Caco-2 (cell line): ENCODE data around the gene PLPP3. TPM values are rescaled to one million over a fixed set of nuclear protein-coding genes. Genes with fewer than 3 reads are reported as not detected.

ENCODE experiments used
- BruUV-seq: library from RNA; stranded (reverse); fragments of 400-500 nt; replicated peaks from 2 replicates; lab custom pipeline; 2021; lab: Mats Ljungman, UMichigan
- CTCF ChIA-PET: fragments of 300-600 bp; sonication (Branson Sonifier 250); formaldehyde crosslinking; loops from one replicate; lab custom pipeline; 2022; ENCODE audit warnings: antibody characterized with exemption; lab: Charles Lee
- POLR2A ChIA-PET: fragments of 300-600 bp; sonication (Branson Sonifier 250); formaldehyde crosslinking; loops from one replicate; lab custom pipeline; 2022; ENCODE audit warnings: antibody characterized with exemption; lab: Charles Lee
- DNase-seq, 2 experiments: peaks; one replicate each; pipeline versions ENCODE4 v3.0.0 to v3.0.0-alpha.2; 2020 to 2022
- H3K27me3 ChIP-seq: replicated peaks from 2 replicates; pipeline ENCODE4 v1.6.0; 2011; ENCODE audit warnings: low read length; ENCODE audit not compliant: control insufficient read depth, insufficient read depth
- H3K36me3 ChIP-seq: 2 replicates; pipeline ENCODE4 v1.5.1; 2011; ENCODE audit warnings: low read length; ENCODE audit not compliant: control insufficient read depth, insufficient read depth
- H3K4me1 ChIP-seq: fragments of 250-450 bp; sonication (Bioruptor Pico); 2 replicates; pipeline ENCODE4 v1.5.1; 2020; ENCODE audit warnings: mild to moderate bottlenecking
- H3K4me3 ChIP-seq: 2 replicates; pipeline ENCODE4 v1.5.1; 2011; ENCODE audit warnings: low read depth, mild to moderate bottlenecking, control low read depth, low read length
- H3K9me3 ChIP-seq: fragments of 250-450 bp; sonication (Bioruptor Pico); 2 replicates; pipeline ENCODE4 v1.5.1; 2020; ENCODE audit warnings: mild to moderate bottlenecking, moderate library complexity
- H3K27ac Mint-ChIP-seq: one replicate; pipeline ENCODE4 v1.8.0; 2022; ENCODE audit warnings: mixed read lengths; ENCODE audit not compliant: unreplicated experiment
- H3K27me3 Mint-ChIP-seq: one replicate; pipeline ENCODE4 v1.8.0; 2022; ENCODE audit warnings: mixed read lengths; ENCODE audit not compliant: insufficient read depth, unreplicated experiment
- H3K36me3 Mint-ChIP-seq: one replicate; pipeline ENCODE4 v1.8.0; 2022; ENCODE audit warnings: mild to moderate bottlenecking, mixed read lengths; ENCODE audit not compliant: insufficient read depth, unreplicated experiment
- H3K4me1 Mint-ChIP-seq: one replicate; pipeline ENCODE4 v1.8.0; 2022; ENCODE audit warnings: low read depth, mixed read lengths; ENCODE audit not compliant: unreplicated experiment
- H3K4me3 Mint-ChIP-seq: one replicate; pipeline ENCODE4 v1.8.0; 2022; ENCODE audit warnings: mild to moderate bottlenecking, moderate library complexity, mixed read lengths; ENCODE audit not compliant: unreplicated experiment
- H3K9me3 Mint-ChIP-seq: one replicate; pipeline ENCODE4 v1.8.0; 2022; ENCODE audit warnings: mixed read lengths; ENCODE audit not compliant: unreplicated experiment
- CTCF ChIP-seq, 2 experiments: fragments of 200-600 bp in 1 of 2; IDR thresholded peaks; 1 replicate in 1 of 2; 2 replicates in 1 of 2; pipeline versions ENCODE4 v1.5.1 to v1.8.0; 2011 to 2022; ENCODE audit warnings: antibody characterized with exemption in 1 of 2, control low read depth in 1 of 2, inconsistent platforms in 1 of 2, low read depth in 1 of 2, low read length in 1 of 2, mild to moderate bottlenecking in 1 of 2, moderate library complexity in 1 of 2; ENCODE audit not compliant: insufficient read depth in 1 of 2, severe bottlenecking in 1 of 2, unreplicated experiment in 1 of 2
- intact Hi-C: fragments of 100-400 bp; cut with micrococcal nuclease; formaldehyde crosslinking; loops from one replicate; pipeline ENCODE4 v1.10.0; 2022; ENCODE audit not compliant: unreplicated experiment
- total RNA-seq: library from RNA; stranded (reverse); gene quantifications from 2 replicates; pipeline ENCODE4 v1.2.3, GENCODE V29; 2022

The PLPP3 gene
- total RNA-seq, 1 experiment from 2014 or later = 41.0 TPM

DNA sequence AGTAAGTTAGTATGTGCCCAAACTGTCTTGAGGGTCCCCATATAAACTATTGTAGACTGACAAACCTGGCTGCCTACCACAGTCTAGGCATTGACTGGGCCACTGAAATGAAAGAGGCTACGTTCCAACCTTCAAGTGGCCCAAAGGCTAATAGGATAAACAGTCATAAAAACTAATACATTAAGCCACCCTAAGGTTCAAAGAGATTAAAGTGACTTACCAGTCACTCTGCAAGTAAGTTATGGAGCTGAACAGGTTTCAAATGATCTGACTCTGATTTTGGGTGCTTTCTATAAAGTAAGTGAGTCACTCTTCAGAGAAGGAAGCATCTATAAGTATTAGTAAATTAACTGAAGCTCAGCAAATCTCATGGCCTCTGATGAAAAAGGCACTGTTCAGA lies 38.0 kb downstream of the PLPP3 start:
- POLR2A ChIA-PET = no interaction called here
- BruUV-seq = no TSS peak
- Histone ChIP-seq H3K4me3 (no peak overlapping the region), H3K9me3 (no peaks in the 10 kb centered on the region), H3K4me1 (peaks cover 25% of the 10 kb centered on the region), H3K27me3 (no peaks in the 10 kb centered on the region), H3K36me3 (no peaks in the 10 kb centered on the region; the same call in 1 of the 2 replicates)
- no peak for TF ChIP-seq CTCF (IDR thresholded peaks at IDR 0.05; ENCODE audit: insufficient read depth in 1 of 2, low read depth in 1 of 2, low read length in 1 of 2, severe bottlenecking in 1 of 2, unreplicated experiment in 1 of 2)
- intact Hi-C loops = no loop called here
- CTCF ChIA-PET = no interaction called here
- Mint-ChIP-seq H3K27me3 (no peaks in the 10 kb centered on the region), H3K4me3 (no peak overlapping the region), H3K9me3 (no peaks in the 10 kb centered on the region), H3K27ac (peak overlapping the region; percentile 48), H3K36me3 (peaks cover 49% of the 10 kb centered on the region), H3K4me1 (peaks cover 19% of the 10 kb centered on the region)
- DNase-seq = no peak

- Histone ChIP-seq H3K4me1 (peaks cover 33% of the 10 kb centered on the region), H3K9me3 (no peaks in the 10 kb centered on the region), H3K36me3 (no peaks in the 10 kb centered on the region; the same call in 1 of the 2 replicates), H3K4me3 (no peak overlapping the region), H3K27me3 (no peaks in the 10 kb centered on the region)
- peaks cover 19% of the 10 kb centered on the region for H3K4me1 Mint-ChIP-seq
- H3K36me3 Mint-ChIP-seq = peaks cover 57% of the 10 kb centered on the region
- CTCF ChIA-PET = no interaction called here
- intact Hi-C loops = no loop called here
- BruUV-seq = no TSS peak
- H3K27me3 Mint-ChIP-seq = no peaks in the 10 kb centered on the region
- TF ChIP-seq CTCF (IDR thresholded peaks at IDR 0.05; ENCODE audit: insufficient read depth in 1 of 2, low read depth in 1 of 2, low read length in 1 of 2, severe bottlenecking in 1 of 2, unreplicated experiment in 1 of 2) = no peak
- POLR2A ChIA-PET = no interaction called here
- H3K9me3 Mint-ChIP-seq = no peaks in the 10 kb centered on the region
- no peak overlapping the region for H3K27ac Mint-ChIP-seq
- no peak overlapping the region for H3K4me3 Mint-ChIP-seq
- no peak for DNase-seq
Measured at GRCh38 chr1:56540467-56540866, 38.9 kb downstream of the PLPP3 start.

GRCh38 chr1:56539520-56539931 lies 39.8 kb downstream of the PLPP3 start:
- ChIA-PET POLR2A (no interaction called here), CTCF (no interaction called here)
- no peak for TF ChIP-seq CTCF (IDR thresholded peaks at IDR 0.05; ENCODE audit: insufficient read depth in 1 of 2, low read depth in 1 of 2, low read length in 1 of 2, severe bottlenecking in 1 of 2, unreplicated experiment in 1 of 2)
- H3K4me1 Mint-ChIP-seq = peaks cover 19% of the 10 kb centered on the region
- Histone ChIP-seq H3K9me3 (no peaks in the 10 kb centered on the region), H3K27me3 (no peaks in the 10 kb centered on the region), H3K4me3 (no peak overlapping the region), H3K36me3 (no peaks in the 10 kb centered on the region; the same call in none of the 2 replicates), H3K4me1 (peaks cover 36% of the 10 kb centered on the region)
- intact Hi-C loops = loop anchor here (5.0 kb wide), 1 partner anchor 38 kb away; the partner anchor contains the start of gene PLPP3
- no peak overlapping the region for H3K27ac Mint-ChIP-seq
- no peak overlapping the region for H3K4me3 Mint-ChIP-seq
- no peaks in the 10 kb centered on the region for H3K9me3 Mint-ChIP-seq
- H3K36me3 Mint-ChIP-seq = peaks cover 55% of the 10 kb centered on the region
- no TSS peak for BruUV-seq
- no peaks in the 10 kb centered on the region for H3K27me3 Mint-ChIP-seq
- DNase-seq = no peak
